Dermis lymphatic vessel endothelial cell (primary cell): Measurements from ENCODE around the gene NDUFA6. TPM values are rescaled to one million over a fixed set of nuclear protein-coding genes. Genes with fewer than 3 reads are reported as not detected.

Source experiments
- total RNA-seq: library from RNA; depleted of rRNA; stranded (reverse); fragments of >200 nt; gene quantifications from 2 replicates; pipeline ENCODE4 v1.2.1, GENCODE V29; 2014

NDUFA6 gene
- 57.3 and 59.2 TPM in 2 replicates for total RNA-seq

GRCh38 chr22:42090596-42091454 is at the start of gene NDUFA6:
TSS of gene NDUFA6 (minus strand) at chr22:42090772. CDS start at chr22:42090744, 28 bp downstream.

GRCh38 chr22:42130639-42131431 is 40.3 kb upstream of the NDUFA6 start, which contains the start of gene CYP2D6:
TSS of gene CYP2D6 (minus strand) at chr22:42130810. CDS start at chr22:42130791, 19 bp downstream.

GRCh38 chr22:42079319-42080251 is 11.0 kb downstream of the NDUFA6 start, which contains the start of gene SMDT1:
TSS of gene SMDT1 (plus strand) at chr22:42079700. CDS start at chr22:42079769, 69 bp downstream.

GRCh38 chr22:42074132-42074811 is 16.3 kb downstream of the NDUFA6 start, which contains the start of gene PHETA2:
TSS of gene PHETA2 (plus strand) at chr22:42074248. CDS start at chr22:42077294, 3,046 bp downstream.

GRCh38 chr22:42070517-42071422 is 19.8 kb downstream of the NDUFA6 start, which contains the start of gene NAGA:
TSS of gene NAGA (minus strand) at chr22:42070812. CDS start at chr22:42070297, 515 bp downstream.

Other genes starting within 250 kb of the NDUFA6 start
- not detected in 2 replicates for gene SHISA8, start 175.7 kb downstream of the NDUFA6 start, total RNA-seq
- under 0.01 and 0.09 TPM in 2 replicates for gene TNFRSF13C, start 164.0 kb downstream of the NDUFA6 start, total RNA-seq
- 5.3 and 5.6 TPM in 2 replicates for gene CENPM, start 143.6 kb downstream of the NDUFA6 start, total RNA-seq
- 0.09 and 0.11 TPM in 2 replicates for gene SEPTIN3, start 121.3 kb downstream of the NDUFA6 start, total RNA-seq
- 0.11 TPM in 1 of 2 replicates, not detected in the other for gene WBP2NL, start 92.0 kb downstream of the NDUFA6 start, total RNA-seq
- gene NAGA, start 20.0 kb downstream of the NDUFA6 start, total RNA-seq = 12.7 and 16.5 TPM in 2 replicates
- 23.1 and 26.2 TPM in 2 replicates for gene PHETA2, start 16.5 kb downstream of the NDUFA6 start, total RNA-seq
- gene SMDT1, start 11.1 kb downstream of the NDUFA6 start, total RNA-seq = 8.5 and 14.0 TPM in 2 replicates
- gene CYP2D6, start 40.0 kb upstream of the NDUFA6 start, total RNA-seq = 0.11 and 0.17 TPM in 2 replicates
- 18.5 and 19.3 TPM in 2 replicates for gene TCF20, start 179.9 kb upstream of the NDUFA6 start, total RNA-seq